ENCODE measurements around the gene MEF2B.
A peak's percentile ranks its signal among the peaks of the same experiment; 100 is the strongest.
"Not testable (repeated sequence)": the region's sequence is repeated elsewhere in the genome, so short reads cannot be mapped to it uniquely, and the experiment has no call there.

MEF2B gene

GRCh38 chr19:19192910-19193423 lies 22.9 kb upstream of the MEF2B start:
- no peak for DNase-seq

GRCh38 chr19:19192078-19192882 lies 22.2 kb upstream of the MEF2B start, which contains the start of the genes BORCS8 and RFXANK:
Gene BORCS8 (minus strand): TSS chr19:19192152. CDS start chr19:19192117, 35 bp downstream.
Gene RFXANK (plus strand): TSS chr19:19192258. CDS start chr19:19193947, 1,689 bp downstream.
- peak; percentile 98 for DNase-seq

- DNase-seq = no peak
Measured at GRCh38 chr19:19191768-19192077, 21.7 kb upstream of the MEF2B start.

- no peak for DNase-seq
Measured at GRCh38 chr19:19186742-19187141, 16.7 kb upstream of the MEF2B start.

GRCh38 chr19:19185853-19186740 lies 16.0 kb upstream of the MEF2B start:
- DNase-seq = peak; percentile 49

- DNase-seq = no peak
Measured at GRCh38 chr19:19181488-19181998, 11.5 kb upstream of the MEF2B start.

- no peak for DNase-seq
Measured at GRCh38 chr19:19179548-19180441, 9.7 kb upstream of the MEF2B start.

GRCh38 chr19:19176950-19177349 lies 6.9 kb upstream of the MEF2B start:
- no peak for DNase-seq

GRCh38 chr19:19173243-19173642 lies 3.2 kb upstream of the MEF2B start:
- DNase-seq = not testable (repeated sequence)

- no peak for DNase-seq
Measured at GRCh38 chr19:19171821-19172532, 1.9 kb upstream of the MEF2B start.

- no peak for DNase-seq
Measured at GRCh38 chr19:19170873-19171672, 1.0 kb upstream of the MEF2B start.

GRCh38 chr19:19169236-19170052 lies 619 bp downstream of the MEF2B start:
- DNase-seq = no peak

- no peak for DNase-seq
Measured at GRCh38 chr19:19167612-19168011, 2.5 kb downstream of the MEF2B start.

- no peak for DNase-seq
Measured at GRCh38 chr19:19165396-19165795, 4.7 kb downstream of the MEF2B start.

- no peak for DNase-seq
Measured at GRCh38 chr19:19162495-19162894, 7.6 kb downstream of the MEF2B start.

- DNase-seq = no peak
Measured at GRCh38 chr19:19160461-19161035, 9.5 kb downstream of the MEF2B start.

- no peak for DNase-seq
Measured at GRCh38 chr19:19159534-19159933, 10.5 kb downstream of the MEF2B start.

- DNase-seq = no peak
Measured at GRCh38 chr19:19157808-19158207, 12.3 kb downstream of the MEF2B start.

- no peak for DNase-seq
Measured at GRCh38 chr19:19155495-19156219, 14.4 kb downstream of the MEF2B start.
